B cell (primary cell): ENCODE data around the gene PDCD4.

ENCODE experiments used
- EZH2 ChIP-seq: IDR thresholded peaks from 2 replicates; pipeline ENCODE4 v1.6.1; 2012; ENCODE audit warnings: borderline replicate concordance, low read depth, mild to moderate bottlenecking, moderate library complexity, low read length; ENCODE audit not compliant: insufficient read depth, poor library complexity, severe bottlenecking
- TF ChIP-seq, protein P1 (sequence below): fragments of 200-600 bp; IDR thresholded peaks from one replicate; pipeline ENCODE4 v1.8.0; 2022; ENCODE audit warnings: antibody characterized with exemption, mild to moderate bottlenecking

DNA sequence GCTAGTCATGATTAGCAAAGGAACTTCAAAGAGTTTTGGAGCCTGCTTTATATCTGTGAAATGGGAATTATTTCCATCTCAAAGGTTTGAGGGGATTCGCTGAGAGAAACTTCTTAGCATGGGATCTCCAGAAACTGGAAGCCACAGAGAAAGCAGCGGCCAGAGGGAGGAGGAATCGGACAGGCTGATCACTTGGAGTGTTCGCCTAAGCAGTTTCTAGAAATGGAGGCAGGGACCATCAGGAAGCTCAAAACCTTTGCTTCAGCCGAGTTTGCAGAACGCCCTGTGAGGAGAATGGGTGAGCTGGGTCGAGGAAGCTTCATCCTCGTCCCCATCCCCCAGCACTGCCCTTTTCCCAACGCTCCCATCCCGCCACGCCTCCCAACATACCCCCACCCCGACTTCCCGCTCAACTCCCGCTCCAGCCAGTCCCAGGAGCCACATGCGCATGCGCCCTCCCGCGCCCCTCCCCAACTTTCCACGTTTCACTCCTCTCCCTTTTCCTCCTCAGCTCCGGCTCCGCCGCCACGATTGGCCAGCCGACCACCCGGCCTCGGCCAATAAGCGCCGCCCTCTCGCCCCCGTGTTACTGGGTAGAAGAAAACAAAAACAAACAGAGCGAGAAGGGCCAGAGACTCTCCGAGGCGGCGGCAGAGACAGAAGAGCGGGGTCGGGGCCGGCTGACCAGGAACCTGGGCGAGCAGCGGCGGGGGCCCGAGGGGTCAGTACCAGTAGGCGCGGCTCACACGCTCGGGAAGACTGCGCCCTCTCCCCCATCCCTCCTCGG lies at the start of gene PDCD4:
- TF ChIP-seq, protein P1, sequence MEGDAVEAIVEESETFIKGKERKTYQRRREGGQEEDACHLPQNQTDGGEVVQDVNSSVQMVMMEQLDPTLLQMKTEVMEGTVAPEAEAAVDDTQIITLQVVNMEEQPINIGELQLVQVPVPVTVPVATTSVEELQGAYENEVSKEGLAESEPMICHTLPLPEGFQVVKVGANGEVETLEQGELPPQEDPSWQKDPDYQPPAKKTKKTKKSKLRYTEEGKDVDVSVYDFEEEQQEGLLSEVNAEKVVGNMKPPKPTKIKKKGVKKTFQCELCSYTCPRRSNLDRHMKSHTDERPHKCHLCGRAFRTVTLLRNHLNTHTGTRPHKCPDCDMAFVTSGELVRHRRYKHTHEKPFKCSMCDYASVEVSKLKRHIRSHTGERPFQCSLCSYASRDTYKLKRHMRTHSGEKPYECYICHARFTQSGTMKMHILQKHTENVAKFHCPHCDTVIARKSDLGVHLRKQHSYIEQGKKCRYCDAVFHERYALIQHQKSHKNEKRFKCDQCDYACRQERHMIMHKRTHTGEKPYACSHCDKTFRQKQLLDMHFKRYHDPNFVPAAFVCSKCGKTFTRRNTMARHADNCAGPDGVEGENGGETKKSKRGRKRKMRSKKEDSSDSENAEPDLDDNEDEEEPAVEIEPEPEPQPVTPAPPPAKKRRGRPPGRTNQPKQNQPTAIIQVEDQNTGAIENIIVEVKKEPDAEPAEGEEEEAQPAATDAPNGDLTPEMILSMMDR = no peak
- TF ChIP-seq EZH2 = no peak
